ENCODE data around the gene CABP1.

GRCh38 chr12:120642826-120643225, 2.4 kb downstream of the CABP1 start:
- TF ChIP-seq CTCF (IDR thresholded peaks at IDR 0.05 in 2 of 3, conservative IDR thresholded peaks at IDR 0.05 in 1 of 3; ENCODE audit: control insufficient read depth in 2 of 3, extremely low read depth in 1 of 3, insufficient read depth in 1 of 3, low read depth in 3 of 3, low read length in 3 of 3) (no peak), POLR2AphosphoS2 (IDR thresholded peaks at IDR 0.05; ENCODE audit: low read depth, low read length) (no peak), POLR2AphosphoS5 (IDR thresholded peaks at IDR 0.05; ENCODE audit: low read length) (no peak), EZH2 (IDR thresholded peaks at IDR 0.05; ENCODE audit: borderline replicate concordance, control insufficient read depth, low read depth, low read length) (no peak), ZNF384 (IDR thresholded peaks at IDR 0.05; ENCODE audit: borderline replicate concordance, low read depth, low read length) (no peak), ETV6 (conservative IDR thresholded peaks at IDR 0.05 in 1 of 2, IDR thresholded peaks at IDR 0.05 in 1 of 2; ENCODE audit: borderline replicate concordance in 1 of 2, low read depth in 1 of 2) (no peak), TCF7 (IDR thresholded peaks at IDR 0.05; ENCODE audit: borderline replicate concordance) (no peak), POLR2A (IDR thresholded peaks at IDR 0.05; ENCODE audit: low read depth, low read length) (no peak), BMI1 (IDR thresholded peaks at IDR 0.05; ENCODE audit: borderline replicate concordance) (no peak), FOS (IDR thresholded peaks at IDR 0.05; ENCODE audit: borderline replicate concordance, extremely low read depth, insufficient read length) (no peak), TAF1 (IDR thresholded peaks at IDR 0.05; ENCODE audit: borderline replicate concordance, low read depth, low read length) (no peak), SP1 (IDR thresholded peaks at IDR 0.05; ENCODE audit: low read depth, low read length) (no peak)
